Kidney glomerular epithelial cell (primary cell): ENCODE data around the gene TADA1.
"Not testable (repeated sequence)": the region's sequence is repeated elsewhere in the genome, so short reads cannot be mapped to it uniquely, and the experiment has no call there.

Source experiments
- DNase-seq: peaks from one replicate; lab custom pipeline; 2025; lab: John Stamatoyannopoulos, UW

The TADA1 gene

GRCh38 chr1:166843769-166844596 is 32.1 kb downstream of the TADA1 start:
- no peak for DNase-seq

GRCh38 chr1:166843322-166843721 is 32.7 kb downstream of the TADA1 start:
- DNase-seq: no peak

- DNase-seq: no peak
Measured at GRCh38 chr1:166840309-166841274, 35.5 kb downstream of the TADA1 start.

GRCh38 chr1:166839600-166840308 is 36.3 kb downstream of the TADA1 start:
- DNase-seq: peak; percentile 25

DNA sequence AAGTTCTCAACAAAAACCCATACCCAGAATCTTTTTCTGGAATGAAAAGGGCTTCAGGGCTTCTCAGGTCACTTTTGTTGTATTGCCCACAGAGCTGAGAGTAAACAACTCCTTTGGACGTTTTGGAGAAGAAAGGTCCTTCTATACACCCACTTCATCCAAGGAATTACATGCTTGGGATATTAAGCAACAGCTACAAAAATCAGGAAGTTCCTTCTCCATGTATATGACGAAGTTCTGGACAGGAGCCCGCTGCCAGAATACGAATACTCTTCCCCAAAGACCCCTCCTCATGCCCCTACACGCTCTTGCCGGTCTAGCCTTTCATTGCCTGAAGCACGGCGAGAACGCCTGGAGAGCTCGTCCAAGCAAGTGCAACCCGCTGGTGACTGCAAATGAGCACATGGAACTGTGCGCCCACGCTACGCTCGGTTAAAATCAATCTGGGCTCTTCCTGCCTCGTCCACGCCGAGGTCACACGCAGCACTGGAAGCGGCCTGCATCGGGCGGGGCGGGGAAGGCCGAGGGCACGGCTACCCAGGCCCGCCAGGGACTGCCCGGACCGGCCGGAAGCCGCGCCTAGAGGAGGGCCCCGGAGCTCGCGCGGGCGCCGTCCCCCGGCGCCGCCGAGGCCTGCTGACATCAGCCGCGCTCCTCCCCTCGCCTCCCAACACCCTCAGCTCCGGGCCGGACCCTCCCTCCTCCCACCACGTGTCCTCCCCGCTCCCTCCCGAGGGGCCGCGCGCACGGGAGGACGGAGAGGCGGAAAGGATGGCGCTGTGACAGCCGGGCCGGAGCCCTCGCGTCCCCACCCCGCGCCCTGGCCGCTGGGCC is 37.1 kb downstream of the TADA1 start, which contains the start of gene POGK:
POGK (plus strand) TSS at position 710 of the 834 bp plus-strand sequence. CDS start 1,482 bp downstream, outside the sequence.
- DNase-seq: peak; percentile 83

GRCh38 chr1:166836733-166837132 is 39.3 kb downstream of the TADA1 start:
- DNase-seq: no peak

GRCh38 chr1:166829762-166830161 is 46.3 kb downstream of the TADA1 start:
- not testable (repeated sequence) for DNase-seq

GRCh38 chr1:166827426-166827825 is 48.6 kb downstream of the TADA1 start:
- no peak for DNase-seq

DNA sequence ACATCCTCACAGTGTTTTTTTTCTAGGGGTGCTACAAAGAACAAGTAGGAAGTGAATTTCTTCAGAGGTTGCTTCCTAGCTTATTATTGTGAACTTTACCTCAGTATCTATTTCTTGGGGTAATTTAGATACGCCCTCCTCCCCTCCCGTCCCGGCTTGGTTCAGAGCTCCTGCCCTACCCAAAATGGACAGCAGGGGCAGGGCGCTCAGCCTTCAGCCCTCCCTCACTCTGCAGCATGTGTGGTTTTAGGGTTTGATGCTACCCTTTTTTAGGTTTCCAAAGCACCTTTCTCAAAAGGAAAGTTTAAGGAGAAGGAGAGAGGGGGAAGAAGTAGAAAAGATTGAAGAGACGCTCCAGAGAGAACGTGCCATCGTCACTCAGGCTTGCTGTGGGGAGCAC is 53.7 kb downstream of the TADA1 start:
- no peak for DNase-seq

- DNase-seq: no peak
Measured at GRCh38 chr1:166819974-166820373, 56.1 kb downstream of the TADA1 start.

DNA sequence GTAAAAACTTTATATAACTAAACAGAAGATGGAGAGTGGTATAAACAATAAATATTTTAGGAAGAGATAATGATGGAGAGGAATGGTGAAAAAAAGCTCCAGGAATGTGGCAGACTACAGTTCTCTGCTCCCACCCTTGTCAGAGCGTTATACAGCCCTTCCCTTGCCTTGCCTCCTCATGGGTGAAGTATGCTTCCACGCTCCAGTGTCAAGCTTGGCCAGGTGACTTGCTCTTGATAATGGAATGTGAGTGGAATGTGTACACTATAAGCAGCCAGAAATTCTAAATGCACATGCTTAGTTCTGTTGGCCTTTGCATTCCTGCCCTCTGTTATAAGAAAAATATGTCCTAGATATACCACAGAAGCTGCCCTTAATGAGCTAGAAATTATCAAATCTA is 61.5 kb downstream of the TADA1 start:
- peak; percentile 69 for DNase-seq

GRCh38 chr1:166813508-166814223 is 62.4 kb downstream of the TADA1 start:
- DNase-seq: no peak

DNA sequence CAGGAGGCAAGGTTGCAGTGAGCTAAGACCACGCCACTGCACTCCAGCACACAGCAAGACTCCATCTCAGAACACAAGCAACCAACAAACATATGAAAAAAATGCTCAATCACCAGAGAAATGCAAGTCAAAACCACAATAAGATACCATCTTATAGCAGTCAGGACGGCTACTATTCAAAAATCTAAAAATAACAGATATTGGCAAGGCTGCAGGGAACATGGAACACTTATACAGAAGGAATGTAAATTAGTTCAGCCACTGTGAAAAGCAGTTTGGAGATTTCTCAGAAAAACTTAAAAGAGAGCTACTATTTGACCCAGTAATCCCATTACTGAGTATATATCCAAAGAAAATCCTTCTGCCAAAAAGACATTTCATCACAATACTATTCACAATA is 64.4 kb downstream of the TADA1 start:
- no peak for DNase-seq

DNA sequence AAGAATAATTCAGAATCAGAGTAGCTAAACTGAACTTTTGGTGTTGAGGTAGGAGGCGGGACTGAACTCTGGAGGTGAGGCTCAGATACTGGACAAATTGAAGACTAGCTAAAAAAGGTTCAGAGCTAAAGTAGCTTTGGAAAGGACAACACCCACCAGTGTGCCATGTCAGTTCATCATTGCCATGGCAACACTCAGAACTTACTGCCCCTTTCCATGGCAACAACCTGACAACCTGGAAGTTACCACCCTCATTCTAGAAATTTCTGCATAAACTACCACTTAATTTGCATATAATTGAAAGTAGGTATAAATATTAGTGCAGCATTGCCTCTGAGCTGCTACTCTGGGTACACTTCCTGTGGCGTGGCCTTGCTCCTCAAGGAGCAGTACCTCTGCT is 67.1 kb downstream of the TADA1 start:
- DNase-seq: no peak
